SKM-1 treated with dmso at 0.1 percent for 144 hours (cell line): Measurements from ENCODE around the gene PSMC1.

Experiments used
- DNase-seq: peaks from one replicate; lab custom pipeline; 2025; ENCODE audit not compliant: unreplicated experiment; lab: John Stamatoyannopoulos, UW

PSMC1 gene

DNA sequence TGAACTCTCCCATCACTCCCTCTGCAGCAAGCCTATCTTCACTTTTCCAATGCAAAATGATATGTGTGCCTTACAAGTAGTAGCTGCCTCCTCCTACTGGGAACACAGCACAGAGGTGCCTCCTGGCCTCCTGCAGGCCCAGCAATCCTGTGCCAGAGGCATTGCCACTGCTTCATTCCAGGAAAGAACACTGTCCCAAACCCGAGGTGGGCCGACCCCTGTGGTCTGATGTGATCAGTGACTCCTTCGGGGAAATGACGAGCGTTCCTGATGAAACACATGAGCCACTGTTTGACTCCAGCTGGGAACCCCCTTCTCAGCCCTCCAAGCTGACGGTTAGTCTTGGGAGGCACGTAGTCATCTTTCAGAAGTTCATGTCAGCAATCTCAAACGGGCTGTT is 19.5 kb downstream of the PSMC1 start:
- DNase-seq: no peak

DNA sequence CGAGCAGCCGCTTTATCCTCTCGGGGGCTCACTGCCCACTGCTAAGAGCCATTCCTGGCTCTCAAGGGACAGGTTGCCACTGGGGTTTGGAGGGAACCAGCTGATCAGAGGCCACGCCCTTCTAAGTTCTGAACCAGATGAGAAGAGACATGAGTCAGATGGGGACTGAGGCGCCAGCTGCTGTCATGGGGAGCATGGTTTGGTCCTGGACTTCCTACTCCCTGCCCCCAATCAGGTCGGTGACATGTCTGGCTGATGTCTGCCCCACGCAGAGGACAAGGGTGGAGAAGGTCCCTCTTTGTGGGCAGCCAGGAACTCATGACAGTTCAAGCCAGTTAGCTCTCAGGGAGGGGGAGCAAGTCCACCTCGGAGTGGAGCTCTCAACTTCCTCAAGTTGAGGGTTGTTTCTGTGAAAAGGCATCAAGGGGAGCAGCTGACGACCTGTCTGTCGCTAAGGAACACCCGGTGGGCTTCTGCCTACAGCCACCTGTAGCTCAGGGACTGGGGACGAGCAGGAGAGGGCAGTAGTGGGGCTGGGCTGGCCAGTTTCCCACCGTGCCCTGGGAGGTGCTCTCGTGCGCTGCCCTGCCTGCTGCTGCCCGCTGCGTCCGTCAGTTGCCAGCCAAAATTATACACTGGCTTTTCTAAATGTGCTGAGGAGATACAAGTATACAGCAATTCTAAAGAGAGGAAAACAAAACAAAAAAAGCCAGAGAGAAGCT is 20.5 kb downstream of the PSMC1 start:
- DNase-seq: no peak

DNA sequence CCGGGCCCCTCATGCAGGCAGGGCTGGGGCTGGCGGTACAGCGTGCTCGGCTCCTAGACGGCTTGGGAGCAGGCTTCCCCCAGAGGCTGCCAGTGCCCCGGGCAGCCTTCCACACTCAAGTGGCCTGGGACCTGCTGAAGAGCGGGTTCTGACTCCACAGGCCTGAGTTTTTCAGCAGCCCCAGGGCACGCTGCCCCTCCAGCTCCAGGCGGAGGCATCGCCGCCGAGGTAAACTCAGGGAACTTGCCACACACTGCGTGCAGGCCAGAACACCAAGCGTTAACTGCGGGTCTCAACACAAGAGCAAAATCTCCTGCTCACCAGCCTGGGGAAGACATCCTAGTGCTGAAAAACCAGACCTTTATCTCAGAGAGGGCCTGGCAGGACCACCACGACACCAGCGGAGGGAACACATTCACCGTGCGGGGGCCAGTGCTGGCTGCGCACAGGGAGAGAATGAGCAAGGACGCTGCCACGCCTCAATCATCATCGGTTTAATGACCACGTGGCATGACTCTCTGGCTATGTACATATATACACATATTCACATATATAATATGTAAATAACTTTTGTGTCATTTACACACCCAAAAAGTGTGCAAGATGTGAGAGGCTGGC is 21.3 kb downstream of the PSMC1 start:
- no peak for DNase-seq

DNA sequence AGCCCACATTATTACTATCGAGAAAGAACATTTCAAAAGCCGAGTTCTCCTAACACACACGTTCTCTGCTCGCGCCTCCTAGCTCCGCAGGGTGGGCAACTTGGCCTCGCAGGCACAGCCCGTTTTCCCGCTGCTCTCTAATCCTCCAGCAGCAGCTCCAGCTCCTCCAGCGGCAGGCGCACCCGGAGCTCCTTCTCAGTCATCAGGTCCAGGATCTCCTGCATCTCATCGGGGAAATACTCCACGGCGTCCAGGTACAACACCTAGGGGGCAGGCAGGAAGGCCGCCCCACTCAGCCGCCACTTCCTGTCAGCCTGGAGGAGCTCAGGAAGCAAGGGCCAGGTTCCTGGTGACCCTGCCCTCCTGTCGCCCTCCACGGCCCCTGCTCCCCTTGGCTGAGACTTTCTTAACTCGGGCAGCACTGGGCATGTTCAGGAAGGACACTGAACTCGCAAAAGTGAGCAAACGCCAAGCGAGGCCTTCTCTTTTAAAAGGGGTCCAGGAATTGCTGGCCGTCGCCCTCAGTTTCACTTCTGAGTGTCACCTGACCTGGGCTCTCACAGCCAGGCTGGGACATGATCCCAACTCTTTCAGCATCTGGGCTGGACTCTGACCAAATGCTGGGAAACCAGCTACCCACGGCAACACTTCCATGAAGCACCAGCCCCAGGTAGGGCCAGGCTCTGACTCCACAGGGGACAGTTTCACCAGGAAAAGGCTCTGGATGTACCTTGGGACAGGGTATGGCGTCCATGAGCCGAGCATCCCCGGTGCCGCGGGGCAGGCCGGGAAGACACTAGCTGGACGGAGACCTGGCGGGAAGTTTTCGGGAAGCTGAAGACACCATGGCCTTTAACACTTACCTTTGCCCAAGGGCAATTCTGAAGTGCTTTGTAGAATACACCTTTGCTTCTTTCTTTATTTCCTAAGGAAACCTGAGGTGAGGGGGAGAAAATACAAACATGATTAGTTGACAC is 22.1 kb downstream of the PSMC1 start:
- no peak for DNase-seq

DNA sequence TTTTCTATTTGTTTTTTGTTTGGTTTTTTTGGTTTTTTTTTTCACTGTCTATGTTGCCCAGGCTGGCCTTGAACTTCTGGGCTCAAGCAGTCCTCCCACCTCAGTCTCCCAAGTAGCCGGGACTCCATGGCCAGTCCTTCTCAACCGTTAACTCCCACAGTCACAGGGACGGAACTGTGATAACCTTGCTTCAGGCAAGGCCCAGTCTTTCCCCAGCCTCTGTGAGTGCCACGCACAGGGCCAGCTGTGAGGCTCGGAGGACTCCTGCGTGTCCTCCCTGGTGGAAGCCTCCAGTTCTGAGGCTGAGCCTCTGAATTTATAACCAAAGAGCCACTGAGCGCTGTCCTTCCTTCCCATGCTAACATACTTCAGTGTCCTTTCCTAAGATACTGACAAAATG is 23.7 kb downstream of the PSMC1 start:
- no peak for DNase-seq

DNA sequence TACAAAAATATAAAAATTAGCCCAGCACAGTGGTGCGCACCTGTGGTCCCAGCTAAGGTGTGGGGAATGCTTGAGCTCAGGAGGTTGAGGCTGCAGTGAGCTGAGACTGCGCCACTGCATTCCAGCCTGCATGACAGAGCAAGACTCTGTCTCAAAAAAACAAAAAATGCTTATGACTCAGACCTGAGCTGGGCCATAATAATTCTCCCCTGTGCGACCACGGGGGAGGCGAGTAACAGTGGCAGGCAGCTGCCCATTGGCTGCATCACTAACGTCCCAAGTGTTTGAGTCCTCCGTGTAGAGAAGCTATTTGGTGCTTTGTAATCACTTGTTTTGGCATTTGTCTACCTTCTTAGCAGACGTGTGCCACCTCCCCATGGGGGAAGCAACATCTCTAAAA is 24.9 kb downstream of the PSMC1 start:
- no peak for DNase-seq

DNA sequence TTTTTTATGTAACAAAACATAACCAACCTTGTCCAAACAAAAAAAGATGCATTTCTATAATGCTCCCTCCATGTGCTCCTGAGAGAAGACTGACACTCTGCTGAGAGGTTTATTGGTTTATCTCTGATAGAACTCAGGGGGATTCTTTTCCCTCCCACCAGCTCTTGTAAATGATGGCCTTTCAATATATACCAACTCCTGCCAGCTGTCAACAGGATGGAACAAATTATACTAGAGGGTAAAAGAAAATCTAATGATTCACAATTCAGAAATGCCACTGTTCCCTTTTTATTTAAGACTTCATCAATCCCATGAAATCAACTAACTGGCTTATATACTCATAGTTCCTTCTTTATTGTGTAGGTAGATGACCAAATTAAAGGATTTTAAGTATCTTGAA is 25.4 kb downstream of the PSMC1 start:
- DNase-seq: no peak

DNA sequence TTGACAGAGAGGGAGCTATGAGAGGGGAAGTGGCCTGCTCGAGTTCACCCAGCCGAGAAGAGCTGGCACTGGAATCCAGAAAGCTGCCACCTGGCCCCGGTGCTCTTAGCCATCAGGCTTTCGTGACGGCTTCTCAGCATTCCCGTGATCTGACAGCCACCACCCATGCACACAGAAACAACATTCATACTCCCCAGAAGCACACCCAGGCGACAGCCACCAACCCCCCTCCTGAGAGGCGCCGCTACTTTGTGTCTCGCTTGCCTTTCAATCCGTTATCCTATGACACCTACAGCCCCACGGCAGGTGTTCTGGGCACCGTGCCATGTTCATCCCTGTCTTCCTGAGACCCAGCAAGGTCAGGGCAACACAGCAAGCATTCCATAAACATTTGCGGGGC is 31.4 kb downstream of the PSMC1 start:
- no peak for DNase-seq

DNA sequence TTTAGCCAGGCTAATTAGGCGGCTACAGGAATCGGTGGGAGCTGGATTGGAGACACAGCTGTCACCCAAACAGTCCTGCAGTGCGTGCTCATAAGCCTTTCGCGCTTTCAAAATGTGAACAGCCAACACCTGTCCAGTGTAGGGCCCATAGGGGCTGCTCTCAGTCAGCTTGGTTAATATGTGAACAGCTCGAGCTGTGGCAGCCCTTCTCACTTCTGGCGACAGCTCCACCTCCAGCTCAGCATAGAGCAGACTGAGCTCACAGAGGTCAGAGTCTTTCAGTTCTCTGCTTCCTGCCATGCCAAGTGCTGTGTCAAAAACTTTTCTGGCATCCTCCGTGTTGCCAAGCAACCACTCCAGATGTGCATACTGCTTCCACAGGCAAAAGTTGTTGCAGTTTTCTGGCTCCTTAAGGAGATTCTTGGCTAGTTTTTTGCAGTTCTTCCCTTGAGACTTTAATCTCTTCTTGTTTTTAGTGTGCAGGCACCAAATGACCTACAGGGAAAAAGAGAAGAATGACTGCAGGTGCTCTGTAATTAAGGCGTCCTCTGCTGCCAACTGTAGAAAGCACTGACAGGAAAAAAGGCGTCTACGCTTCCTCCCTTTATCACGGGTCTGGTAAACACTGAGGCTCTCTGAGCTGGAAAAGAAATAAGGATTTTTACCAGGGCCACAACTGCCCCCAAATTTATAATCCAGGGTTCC is 32.5 kb downstream of the PSMC1 start:
- DNase-seq: no peak

DNA sequence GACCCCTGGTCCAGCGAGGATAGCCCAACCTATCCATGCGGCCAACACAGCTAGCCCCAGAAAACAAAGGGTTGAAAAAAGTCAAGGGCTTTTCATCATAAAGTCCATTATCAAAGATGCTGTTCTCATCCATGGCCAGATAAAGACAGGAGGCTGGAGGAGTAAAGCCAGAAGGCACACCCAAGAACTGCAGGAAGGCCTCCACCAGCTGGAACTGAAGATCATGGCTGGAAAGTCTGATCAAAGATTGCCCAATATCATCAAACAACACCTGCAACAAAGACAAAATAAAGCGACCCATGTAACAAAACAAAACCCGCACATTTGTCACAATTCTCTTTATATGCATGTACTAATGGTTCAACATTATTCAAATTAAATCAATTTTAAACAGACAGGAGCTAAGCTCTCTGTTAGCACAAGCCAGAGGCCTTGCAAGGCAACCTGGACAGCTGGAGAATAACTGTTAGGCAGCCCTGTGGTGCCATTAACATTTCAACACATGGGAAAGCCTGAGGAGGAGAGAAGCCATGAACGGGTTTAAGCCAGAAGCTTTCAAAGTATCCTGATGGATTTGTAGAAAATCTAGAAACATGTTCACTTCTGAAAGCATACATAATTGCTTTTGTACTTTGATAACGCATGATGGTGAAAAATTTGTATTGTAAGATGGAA is 34.1 kb downstream of the PSMC1 start:
- no peak for DNase-seq

DNA sequence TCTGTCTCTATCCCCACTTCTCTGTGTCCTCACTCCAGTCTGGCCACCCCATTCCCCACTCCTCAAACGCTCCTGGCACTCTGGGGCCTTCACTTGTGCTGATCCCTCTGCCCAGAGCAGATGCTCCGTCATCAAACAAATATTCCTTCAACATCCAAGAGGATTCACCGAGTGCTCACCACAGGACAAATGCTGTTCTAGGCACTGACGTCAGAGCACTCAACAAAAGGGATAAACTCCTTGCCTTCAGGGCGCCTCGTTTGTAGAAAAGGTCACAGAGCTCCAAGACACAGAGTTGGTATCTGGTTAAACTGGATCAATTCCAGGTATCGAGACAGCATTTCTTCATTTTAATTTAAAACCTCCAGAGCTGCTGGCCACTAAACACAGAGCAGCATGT is 35.3 kb downstream of the PSMC1 start:
- no peak for DNase-seq

DNA sequence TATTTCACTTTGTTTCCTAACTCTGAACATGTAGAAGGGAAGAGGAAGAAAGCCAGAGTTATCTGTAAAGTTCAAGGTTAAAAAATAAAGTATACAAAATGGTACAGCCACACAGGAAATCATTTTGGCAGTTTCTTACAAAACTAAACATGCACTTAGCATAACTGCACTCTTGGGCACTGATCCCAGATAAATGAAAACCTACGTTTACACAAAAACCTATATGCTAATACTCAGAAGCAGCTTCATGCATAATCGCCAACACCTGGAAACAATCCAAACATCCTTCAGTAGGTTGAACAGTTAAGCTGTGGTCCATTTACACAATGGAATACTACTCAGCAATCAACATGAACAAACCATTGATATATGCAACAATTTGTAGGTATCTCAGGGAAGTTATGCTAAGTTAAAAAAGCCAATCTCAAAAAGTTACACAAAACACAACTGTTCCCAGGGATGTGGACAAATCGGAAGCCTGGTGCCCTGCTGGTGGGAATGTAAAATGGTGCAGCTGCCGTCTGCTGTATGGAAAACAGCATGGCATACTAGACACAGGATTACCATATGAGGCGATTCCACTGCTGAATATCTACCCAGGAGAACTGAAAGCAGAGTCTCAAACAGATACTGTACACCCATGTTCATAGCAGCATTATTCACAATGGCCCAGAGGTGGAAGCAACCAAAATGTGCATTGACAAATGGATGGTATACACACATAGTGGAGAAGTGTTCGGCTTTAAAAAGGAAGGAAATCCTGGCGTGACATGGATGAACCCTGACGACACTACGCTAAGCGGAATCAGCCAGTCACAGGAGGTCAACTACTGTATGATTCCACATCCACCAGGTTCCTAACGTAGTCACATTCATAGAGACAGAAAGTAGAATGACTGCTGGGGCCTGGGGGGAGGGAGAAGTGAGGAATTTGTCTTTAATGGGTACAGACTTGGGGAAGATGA is 37.7 kb downstream of the PSMC1 start:
- no peak for DNase-seq

DNA sequence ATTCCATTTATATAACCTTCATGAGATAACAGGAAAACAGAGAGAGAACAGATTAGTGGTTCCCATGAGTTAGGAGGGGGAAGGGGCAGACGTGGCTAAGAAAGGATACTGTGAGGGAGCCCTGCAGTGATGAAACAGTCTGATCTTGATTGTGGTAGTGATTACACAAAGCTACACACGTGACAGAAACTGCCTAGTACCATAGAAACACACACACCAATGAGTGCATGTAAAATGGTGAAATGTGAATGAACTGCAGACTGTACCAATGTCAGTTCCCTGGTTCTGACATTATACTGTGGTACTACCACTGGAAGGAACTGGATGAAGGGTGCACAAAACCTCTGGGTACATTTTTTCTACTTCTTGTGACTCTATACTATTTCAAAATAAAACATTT is 38.5 kb downstream of the PSMC1 start:
- peak; percentile 78 for DNase-seq

DNA sequence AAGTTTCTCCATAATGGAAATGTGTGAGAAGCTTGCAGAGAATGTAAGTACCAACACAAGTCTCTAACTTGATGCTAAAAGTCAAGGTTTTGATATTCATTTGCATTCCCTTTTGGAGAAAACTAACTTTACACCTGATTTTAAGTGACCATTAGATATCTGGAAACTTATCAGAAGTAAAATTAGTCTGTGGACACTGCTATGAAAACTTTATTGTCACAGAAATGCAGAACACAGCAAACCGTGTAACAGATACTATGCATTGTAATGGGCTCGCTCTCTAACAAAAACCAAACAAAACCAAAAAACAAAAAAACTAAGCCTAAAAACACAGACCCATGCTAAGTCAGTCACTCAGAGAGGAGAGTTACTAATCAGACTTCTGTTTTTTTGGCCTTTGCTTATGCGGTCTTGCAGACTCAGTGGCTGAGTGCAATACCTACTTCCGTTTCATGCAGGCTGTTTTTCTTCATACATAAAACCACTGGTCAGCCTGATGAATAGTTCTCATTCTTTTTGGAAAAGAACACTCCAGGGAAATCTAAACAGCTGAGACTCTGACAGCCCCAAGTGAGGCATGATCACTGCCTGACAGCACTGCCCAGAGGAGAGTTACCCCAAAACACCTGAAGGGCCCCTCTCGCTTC is 39.6 kb downstream of the PSMC1 start:
- DNase-seq: peak; percentile 81

DNA sequence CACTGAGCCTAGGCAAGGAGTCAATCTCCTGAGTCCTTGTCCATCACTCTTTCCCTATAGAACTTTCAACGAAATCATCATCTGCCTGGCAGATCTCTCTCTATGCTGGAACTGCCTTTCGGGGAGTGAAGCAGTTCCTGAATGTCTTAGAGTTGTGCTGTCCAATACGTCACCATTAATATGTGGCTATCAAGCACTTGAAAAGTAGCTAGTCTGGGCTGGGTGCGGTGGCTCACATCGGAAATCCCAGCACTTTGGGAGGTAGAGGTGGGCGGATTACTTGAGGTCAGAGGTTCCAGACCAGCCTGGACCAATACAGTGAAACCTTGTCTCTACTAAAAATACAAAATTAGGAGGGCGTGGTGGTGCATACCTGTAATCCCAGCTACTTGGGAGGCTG is 40.3 kb downstream of the PSMC1 start:
- DNase-seq: no peak

DNA sequence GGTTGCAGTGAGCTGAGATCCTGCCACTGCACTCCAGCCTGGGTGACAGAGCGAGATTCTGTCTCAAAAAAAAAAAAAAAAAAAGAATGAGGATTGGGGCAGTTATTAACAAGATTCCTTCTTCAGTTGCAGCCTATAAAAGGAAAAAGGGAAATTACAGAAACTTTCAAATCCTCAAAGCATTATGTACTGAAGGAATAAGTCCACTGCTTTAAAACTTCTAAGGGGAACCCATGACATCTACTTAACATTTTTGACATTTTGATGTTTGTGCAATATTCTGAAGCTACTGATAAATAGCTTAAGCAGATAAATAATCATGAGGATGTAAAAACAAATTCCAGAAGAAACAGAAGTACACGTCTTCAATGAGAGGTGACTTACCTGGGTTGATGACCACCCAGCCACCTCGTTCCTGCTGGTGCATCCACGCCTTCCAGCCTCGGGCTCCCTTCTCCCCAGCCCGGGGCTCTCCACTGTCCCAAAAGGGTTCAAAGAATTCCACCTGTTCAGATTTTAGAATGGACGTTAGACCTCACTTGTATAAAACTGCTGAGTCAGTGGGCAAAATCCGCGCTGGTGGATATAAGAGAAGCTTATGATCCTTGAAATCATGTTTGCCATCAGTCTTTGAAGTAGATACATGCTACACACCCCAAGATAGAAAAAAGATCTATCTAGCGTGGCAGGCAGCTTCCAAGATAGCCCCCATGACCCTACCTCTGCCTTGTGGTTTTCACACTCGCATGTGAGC is 41.7 kb downstream of the PSMC1 start:
- DNase-seq: no peak

DNA sequence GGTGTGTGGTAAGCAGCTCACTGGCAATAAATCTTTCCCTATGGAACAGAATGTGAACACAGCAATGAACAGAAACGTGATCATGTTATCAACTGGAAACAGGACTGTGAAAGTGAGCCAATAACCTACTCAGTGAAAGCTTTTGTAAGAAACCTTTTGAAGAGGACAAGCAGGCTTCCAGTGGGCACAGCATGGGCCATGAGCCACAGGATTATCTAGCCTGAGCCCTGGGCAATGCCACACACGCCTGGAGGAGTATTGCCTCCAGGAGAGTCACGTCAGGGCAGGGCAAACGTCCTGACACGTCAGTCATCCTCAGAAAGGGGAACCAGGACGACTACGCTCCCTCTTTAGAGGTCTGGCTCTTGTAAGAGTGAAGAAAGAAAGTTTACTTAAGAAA is 43.1 kb downstream of the PSMC1 start:
- peak; percentile 15 for DNase-seq

DNA sequence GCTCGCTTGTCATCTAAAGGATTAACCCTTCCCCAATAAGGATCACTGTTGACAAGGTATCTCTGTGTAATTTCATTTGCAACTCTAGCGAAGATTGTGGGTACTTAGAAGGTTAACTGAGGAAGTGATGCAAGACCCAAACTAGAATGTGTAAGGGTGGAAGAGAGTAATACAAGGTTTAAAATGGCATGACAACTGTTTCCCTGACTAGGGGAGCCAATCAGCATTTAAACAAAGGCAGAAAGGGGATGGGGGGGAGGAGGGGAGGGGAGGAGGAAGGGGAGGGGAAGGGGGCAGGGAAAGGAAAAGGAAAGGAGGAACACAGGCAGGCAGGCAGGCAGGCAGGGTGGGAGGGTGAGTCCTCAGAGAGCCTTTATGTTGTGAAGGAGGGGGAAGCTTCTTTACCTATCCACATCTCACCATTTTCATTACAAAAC is 44.3 kb downstream of the PSMC1 start:
- peak; percentile 69 for DNase-seq
